HG02870 (cell line): ENCODE results near the gene URB2.
"Not testable (repeated sequence)": the region's sequence is repeated elsewhere in the genome, so short reads cannot be mapped to it uniquely, and the experiment has no call there.

ENCODE experiments used
- ATAC-seq: cut with Tn5 transposase; IDR thresholded peaks from one replicate; pipeline ENCODE4 v1.9.1; 2021; ENCODE audit warnings: mild to moderate bottlenecking, moderate library complexity; ENCODE audit not compliant: unreplicated experiment

The URB2 gene

DNA sequence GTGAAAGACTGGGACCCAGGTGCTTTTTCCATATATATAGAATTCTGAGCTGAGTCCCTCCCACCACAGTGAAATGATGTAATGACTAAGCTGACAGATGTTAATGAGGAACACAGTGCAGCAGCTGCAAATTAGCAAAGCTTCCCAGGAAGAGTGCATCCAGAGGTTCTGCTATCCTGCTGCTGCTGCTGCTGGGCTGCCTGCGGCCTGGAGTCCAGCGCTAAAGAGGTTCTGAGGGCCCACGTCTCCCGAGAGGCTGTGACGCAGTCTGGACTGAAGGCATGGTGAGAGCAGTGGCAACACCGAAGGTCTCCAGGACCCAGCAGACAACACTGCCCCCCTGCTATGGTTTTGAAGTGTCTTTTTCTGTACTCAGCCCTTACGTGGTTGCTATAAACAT, 63.9 kb downstream of the URB2 start:
- no peak for ATAC-seq

DNA sequence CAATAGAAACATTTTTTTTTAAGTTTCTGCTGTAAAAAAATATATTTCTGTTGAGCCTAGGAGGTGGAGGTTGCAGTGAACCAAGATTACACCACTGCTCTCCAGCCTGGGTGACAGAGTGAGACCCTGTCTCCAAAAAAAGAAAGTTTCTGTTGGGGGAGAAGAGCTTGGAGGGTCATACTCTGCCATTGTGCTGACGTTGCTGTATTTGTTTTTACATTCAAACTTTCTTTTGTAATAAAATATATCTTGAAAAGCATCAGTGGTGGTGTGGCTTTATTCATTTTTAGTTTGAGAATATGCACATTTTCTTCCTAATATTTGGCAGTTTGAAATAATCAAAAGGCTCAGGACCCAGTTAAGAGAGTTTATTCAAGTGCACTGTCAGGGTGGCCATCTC, 64.6 kb downstream of the URB2 start:
- no peak for ATAC-seq

DNA sequence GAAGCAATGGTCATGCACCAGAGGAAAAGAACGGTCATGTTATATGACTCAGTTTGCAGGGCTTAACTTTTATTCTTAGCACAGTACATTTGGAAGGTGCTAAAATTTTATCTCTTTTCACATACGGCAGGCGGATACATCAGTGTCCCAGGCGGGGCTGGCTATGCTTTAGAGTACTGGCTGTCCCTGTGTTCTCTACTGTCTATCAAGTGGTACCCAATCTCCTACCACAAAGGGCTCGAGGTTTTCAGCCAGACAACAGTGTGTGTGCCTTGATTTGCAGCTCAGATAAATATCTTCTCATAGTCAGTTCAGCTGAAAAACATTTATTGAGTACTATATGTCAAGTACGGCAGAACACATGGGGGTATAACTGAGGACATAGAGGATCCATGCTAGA, 65.3 kb downstream of the URB2 start:
- ATAC-seq, result no peak

DNA sequence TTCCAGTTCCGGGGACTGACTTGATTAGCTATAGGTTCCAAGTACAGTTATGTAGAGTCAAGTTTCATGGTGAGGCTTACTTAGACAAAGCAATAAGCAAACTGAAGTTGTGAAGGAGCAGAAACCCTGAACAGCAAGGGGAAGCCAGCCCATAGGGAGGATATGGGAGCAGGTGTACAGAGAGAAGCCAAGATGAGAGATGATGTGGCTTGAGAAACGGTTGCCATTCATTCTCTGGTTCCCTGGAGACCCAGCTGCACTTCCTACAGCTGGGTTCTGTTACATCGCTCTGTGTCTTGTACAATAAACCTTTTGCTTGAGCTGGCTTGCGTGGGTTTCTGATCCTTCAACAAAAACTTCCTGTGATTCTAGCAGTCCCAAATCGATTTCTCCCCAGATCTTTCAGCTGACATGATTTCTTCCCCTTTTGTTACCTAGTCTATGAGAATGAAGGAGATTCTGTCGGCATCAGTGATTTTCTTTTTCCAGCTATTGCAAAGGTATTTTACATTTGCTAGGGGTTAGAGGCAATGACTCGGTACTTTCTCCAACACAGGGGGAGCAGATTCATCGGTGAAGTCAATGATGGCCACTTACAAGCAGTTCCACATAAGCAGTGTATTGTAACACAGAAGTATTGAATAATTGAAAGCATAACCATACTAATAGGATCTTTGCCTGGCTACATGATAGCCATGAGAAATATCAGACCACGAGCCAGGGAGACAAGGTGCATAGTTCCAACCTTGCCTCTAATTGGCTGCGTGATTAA, 67.3 kb downstream of the URB2 start:
- ATAC-seq, result no peak

DNA sequence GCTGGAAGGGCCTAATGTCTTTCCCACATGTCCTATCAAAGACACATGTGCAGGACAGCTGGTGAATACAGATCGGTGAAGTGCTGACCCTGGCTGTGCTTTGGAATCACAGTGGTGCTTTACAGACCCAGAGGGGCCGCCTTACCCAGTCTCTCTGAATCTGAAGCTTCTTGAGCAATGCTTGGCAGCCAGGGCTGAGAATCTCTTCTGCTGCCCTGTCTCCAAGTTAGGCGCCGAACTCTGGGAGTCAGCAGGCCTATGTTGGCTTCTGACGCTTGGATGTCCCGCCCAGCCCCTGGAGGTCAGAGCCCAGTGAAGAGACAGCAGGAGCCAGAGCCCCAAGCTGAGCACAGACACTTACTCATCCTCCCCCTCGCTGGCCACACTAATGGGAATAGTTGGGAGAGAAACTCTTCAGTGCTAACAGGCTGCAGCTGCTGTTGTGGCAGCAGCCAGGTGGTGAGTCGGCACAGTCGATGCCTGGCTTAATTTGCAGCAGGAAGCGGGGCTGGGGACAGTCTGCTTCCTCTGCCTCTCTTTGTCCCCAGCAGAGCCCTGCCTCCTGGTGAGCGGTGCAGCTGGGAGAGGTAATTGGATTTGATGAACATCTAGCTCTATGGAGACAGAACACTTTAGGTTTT, 68.1 kb downstream of the URB2 start:
- ATAC-seq, result no peak

DNA sequence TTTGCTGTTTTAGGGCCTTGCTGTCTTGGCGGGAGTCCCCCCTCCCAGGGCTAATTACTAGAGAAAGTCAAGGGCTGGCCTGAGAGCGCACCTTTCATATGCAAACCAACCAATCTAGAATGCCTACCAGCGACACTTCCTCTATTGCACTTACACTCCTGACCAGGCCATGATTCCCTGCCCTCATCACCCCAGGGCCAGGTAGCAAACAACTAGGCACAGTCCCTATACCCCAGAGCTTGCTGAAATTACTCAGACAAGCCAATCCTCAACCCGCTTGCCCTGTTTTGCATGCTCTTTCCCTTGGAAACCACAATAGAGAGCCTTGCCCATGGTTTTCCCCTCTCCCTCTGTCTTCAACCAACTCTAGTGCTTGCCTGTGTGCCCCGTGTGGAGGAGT, 70.3 kb downstream of the URB2 start:
- no peak for ATAC-seq

DNA sequence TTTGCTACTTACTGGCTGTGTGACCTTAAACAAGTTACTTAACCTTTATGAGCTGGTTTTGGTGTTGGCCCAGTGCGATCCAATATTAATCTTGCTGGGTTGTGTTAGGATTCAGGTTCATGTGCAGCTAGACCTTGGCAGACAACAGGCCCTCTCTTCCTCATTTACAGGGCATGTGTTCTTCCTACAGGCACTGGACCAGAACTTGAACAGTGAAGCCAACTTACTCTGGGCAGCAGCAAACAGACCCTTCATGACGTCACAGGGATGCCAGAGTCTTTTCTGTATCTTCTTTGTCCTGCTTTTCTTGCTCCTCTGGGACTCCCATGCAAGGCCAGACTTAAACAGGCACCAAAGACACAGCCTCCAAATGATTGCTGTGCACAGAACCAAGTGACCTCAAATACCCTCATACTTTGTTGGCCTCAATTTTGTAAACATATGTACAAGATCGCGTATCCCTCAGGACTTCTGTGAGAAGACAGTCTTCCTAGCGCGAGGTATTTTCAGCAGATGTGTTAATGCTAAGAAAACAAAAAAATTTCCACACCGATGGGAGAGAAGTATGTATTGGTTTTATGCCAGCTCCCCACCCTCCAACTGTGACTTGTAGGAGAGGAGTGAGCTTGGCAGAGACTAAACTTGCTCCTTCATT, 73.7 kb downstream of the URB2 start:
- no peak for ATAC-seq

DNA sequence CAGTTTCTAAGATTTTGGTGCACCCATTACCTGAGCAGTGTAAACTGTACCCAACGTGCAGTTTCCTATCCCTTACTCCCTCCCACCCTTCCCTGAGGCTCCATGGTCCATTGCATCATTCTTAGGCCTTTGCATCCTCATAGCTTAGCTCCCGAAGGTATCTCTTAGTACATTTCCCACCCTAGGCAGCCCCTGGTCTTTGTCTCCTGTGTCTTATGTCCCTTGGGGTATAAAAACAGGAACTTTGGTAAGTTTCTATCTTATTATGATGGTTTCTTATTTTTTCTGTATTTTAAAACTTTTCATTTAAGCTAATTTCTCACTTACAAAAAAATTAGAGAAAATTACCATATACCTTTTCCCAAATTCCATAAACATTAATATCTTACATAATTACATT, 78.1 kb downstream of the URB2 start:
- ATAC-seq, result no peak

DNA sequence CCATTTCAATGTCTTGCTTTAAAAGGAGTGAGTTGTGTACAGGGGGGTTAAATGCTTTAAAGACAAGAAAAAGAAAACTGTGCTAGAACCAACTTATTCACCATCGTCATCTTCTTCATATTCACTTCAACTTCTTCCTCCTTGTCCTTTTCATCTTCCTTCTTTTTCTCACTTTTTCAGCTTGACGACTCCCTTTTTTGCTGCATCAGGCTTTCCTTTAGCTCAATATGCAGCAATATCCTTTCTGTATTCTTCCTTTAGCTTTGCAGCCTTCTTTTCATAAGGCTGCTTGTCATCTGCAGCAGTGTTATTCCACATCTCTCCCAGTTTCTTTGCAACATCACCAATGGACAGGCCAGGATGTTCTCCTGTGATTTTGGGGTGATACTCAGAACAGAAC, 79.1 kb downstream of the URB2 start:
- not testable (repeated sequence) for ATAC-seq

DNA sequence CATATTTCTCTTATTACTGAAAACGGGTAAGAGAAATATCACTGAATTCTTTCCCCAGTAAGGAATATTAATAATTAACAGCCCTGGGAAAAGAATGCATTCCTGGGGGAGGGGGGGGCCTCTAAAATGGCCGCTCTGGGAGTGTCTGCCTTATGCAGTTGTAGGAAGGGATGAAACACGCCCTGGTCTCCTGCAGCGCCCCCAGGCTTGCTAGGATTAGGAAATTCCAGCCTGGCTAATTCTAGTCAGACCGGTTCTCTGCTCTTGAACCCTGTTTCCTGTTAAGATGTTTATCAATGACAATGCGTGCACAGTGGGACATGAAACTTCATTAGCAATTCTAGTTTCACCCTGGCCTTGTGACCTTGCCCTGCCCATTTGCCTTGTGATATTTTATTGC, 81.1 kb downstream of the URB2 start:
- ATAC-seq, result not testable (repeated sequence)

DNA sequence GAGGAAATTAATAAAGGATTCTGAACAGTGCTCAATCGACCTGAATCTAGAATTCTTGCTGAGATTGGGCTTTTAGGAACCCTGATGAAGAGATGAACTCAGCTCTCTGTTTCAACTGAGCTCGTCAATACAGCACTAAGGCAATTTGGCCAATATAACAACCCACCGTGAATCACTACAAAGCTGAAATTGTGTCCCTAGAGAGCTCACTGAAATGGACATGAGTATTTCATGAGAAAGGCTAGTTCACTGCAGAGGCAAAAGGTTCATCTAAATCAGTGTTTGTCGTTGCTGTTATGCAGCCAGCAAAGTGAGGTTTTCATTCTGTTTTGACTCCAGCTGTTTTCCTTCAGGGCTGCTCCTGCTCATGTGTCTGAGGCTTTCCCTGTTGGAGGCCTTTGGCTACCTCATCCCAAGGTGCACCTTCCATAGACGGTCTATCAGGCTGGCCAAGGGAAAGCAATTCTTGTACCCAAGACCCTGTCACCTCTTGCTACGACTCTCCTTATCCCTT, 83.5 kb downstream of the URB2 start:
- no peak for ATAC-seq
